Measurements from ENCODE around the gene MKLN1.
"Not testable (repeated sequence)": the region's sequence is repeated elsewhere in the genome, so short reads cannot be mapped to it uniquely, and the experiment has no call there.

Gene MKLN1

DNA sequence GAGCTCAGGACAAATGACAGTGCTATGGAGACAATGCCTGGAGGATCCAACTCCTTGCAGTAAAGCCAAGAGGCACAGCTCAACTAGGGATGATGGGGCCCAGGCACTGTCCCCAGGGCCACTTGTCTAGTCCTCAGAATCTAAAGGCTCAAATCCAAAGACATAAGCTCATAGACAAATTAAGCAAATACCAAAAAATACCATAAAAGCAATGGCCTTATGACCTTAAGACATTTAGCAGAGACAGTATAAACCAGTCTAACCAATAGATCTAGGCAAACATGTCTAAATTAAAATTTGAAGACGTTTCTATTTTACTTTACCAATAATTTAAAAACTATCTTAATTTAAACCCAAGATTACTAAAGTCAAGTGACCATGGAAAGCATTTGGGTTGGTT, 14.8 kb upstream of the MKLN1 start:
- DNase-seq (ENCODE audit: low read depth) = no peak

DNA sequence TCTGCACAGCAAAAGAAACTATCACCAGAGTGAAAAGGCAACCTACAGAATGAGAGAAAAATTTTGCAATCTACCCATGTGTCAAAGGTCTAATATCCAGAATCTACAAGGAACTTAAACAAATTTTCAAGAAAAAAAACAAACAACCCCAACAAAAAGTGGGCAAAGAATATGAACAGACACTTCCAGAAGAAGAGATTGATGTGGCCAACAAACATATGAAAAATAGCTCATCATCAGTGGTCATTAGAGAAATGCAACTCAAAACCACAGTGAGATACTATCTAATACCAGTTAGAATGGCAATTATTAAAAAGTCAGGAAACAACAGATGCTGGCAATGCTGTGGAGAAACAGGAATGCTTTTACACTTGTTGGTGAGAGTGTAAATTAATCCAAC, 7.1 kb upstream of the MKLN1 start:
- no peak for DNase-seq (ENCODE audit: low read depth)

DNA sequence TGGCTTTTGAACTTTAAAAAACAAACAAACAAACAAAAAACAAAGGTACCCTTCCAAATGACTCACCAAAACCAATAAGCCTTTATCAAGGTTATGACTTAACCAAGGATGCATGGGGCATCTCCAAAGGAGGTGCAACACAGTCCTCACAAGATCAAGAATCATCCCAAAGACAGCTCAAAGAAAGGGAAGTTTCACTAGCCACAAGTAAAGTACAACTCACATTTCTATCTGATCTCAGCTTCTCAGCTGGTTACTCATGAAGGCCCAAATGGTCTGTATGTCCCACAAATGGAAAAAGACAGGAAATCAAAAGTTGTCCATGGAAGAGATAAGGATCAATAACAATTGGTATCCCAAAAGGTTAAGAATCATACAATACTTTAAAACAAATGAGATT, 6.0 kb upstream of the MKLN1 start:
- no peak for DNase-seq (ENCODE audit: low read depth)

DNA sequence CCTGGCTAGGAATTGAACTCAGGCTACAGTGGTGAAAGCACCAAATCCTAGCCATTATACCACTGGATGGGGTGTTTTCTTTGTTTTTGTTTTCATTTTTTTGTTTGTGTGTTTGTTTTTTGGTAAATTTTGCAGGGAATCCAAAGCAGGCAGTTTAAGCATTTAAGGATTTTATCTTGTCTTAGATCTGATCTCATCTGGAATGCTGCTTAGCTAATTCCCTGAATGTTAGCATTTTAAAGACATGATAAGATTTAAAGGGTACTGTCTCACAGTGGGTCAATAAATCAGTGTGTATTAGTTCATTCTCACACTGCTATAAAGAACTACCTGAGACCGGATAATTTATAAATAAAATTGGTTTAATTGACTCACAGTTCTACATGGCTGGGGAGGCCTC, 5.6 kb upstream of the MKLN1 start:
- no peak for DNase-seq (ENCODE audit: low read depth)

DNA sequence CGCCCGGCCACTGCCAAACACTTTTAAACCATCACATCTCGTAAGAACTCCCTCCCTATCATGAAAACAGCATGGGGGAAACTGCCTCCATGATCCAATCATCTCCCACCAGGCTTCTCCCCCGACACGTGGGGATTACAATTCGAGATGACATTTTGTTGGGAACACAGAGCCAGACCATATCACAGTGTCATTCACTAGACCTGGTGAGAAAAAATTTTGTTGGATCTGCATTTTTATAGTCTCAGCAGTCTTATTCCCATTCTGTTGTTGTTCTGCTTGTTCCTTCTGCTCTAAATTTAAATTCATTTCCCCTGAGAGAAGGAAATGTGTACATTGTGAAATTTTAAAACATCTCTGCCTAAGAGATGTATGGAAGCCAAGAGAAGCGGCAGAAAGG, 4.8 kb upstream of the MKLN1 start:
- no peak for DNase-seq (ENCODE audit: low read depth)

DNA sequence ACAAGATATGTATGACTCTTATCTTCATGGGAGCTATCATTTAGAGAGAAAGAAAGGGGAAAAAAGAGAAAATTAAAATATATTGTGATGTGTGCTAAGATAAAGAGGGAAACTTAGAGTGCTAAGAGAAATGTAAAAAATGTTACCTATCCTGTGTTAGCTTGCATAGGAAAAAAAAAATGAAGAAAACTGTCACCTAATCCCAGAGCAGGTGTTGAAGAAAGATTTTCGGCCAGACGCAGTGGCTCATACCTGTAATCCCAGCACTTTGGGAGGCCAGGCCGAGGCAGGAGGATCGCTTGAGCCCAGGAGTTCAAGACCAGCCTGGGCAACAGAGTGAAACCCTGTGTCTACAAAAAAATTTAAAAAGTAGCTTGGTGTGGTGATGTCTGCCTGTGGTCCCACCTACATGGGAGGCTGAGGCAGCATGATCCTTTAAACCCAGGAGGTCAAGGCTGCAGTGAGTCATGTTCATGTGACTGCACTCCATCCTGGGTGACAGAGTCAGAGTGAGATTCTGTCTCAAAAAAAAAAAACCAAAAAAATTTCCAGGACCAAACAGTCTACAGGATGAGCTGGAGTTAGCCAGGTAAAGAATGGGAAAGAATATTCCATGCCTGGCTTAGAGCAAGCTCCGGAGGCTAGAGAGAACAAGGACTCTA, 2.4 kb upstream of the MKLN1 start:
- peak; percentile 11 for DNase-seq (ENCODE audit: low read depth)

DNA sequence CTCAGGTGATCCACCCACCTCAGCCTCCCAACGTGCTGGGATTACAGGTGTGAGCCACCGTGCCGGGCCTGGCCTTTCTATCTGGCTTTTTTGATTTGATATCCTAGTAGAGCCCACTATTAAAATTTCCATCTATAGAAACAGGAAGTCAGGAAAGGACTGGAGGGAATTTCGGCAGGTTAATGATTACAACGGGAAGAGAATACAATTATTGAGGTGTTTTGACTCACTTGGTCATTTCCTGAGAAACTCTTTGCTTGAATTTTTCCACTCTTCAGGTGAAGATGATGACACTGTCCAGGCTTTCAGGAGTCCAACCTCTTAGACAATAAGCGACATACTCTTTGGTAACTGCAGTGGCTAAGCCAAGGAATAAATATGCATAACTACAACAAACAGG, 1.1 kb upstream of the MKLN1 start:
- DNase-seq (ENCODE audit: low read depth) = no peak

DNA sequence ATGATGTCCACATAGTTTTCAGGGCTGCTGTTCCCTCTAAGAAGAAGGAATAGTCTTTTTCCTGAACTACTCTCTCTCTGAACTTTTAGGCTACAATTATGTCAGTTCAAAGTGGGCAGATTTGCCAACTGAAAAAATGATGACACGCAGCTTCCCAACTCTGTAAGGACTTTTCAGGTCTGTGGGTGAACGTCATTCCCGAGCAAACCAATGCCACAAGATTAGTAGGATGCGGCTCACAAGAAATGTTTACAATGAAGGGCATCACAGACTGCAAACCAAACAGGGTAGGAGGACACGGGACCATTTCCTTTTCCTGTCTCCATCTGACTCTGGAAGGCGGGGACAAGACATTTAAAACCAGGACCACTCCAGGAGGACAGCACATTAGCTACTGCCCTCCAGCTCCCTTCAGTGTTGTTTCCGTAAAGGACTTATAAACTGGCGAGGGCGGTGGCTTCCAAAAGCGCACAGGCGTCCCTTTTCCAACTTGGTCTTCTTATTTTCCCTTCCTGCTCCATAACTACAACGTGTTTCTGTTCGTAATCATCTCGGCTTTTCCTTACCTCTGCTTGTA, 539 bp upstream of the MKLN1 start:
- no peak for DNase-seq (ENCODE audit: low read depth)

DNA sequence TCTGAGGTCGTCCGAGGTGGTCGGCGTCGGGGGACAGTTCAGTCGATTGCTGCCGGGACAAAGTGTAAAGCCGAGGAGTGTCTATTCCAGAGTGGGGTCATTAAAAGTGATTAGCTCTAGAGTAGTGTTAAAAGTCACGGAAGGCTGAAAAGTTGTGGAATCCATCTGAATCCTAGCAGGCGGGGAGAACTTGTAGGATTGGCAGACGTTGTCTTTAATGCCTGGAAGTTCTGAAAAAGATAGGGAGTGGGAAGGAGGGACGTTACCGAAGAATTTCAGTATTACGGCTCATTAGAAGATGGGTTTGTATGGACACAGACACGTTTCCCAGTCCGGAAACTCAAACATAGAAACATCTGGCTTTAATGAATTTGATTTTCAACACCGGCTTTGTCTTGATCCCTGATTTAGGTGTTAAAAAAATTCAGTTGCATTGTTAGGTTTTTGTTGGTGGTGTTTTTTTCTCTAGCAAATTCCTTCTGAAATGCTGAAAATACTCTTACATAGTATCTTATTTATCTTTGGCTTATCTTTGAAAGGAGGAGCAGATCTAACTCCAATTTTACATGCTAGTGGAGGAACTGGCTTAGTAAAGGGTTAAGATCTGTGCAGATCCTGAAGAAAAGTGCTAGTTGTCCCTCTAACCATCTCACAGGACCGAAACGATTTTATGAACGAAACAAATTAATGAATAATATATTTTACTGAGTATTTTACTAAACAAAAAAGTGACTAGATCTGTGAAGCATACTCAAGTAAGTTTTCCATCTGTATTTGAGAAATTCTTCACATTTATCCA, 900 bp downstream of the MKLN1 start:
- no peak for DNase-seq (ENCODE audit: low read depth)

DNA sequence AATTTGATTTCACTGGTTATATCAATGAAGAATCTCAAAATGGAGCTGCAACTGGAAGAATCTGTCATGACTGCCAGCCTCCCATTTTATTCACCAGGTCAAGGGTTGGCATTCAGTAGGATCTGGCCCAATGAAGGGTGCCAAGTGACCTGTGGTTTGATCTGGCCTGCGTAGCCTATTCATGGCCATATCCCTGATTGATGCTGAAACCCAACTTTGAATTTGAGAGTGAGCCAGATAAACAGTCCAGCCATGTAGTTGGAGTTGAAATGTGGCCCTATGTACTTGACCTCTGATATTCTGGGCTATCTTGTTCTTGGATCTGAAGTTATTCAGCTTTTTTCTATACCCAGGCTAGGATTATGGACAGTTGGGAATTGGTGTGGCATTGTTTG, 1.5 kb downstream of the MKLN1 start:
- no peak for DNase-seq (ENCODE audit: low read depth)

DNA sequence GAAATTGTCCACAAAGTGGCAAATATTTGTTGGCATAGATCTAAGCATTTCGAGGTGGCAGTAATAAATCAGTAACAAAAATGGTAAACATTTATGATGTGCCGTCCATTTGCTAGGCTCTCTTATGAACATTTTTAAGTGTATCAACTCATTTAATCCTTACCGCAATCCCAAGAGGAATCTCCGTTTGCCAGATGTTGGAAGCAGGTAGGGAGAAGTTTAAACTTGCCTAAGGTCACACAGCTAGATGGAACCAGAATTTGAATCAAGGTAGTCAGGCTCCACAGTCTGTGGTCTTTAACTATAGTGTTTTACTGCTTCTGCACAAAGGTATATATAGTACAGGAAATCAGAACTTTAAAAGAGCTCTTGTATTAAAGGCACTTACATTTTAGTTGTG, 2.6 kb downstream of the MKLN1 start:
- no peak for DNase-seq (ENCODE audit: low read depth)

DNA sequence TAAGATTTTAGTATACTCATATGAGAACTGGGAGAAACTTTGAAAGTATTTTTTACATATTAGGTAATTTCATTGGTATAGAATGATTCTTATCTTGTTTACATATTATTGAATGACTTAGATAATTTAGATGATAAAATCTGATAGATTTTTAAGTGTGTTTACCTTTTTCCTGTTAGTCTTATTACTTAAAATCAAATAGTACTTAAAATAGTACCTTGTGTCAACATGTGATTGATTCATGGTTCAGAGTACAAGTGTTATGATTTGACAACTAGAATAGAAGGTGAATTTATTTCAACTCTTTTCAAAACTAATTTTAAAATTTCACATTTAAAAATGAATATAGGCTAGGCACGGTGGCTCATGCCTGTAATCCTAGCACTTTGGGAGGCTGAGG, 4.1 kb downstream of the MKLN1 start:
- DNase-seq (ENCODE audit: low read depth) = no peak

DNA sequence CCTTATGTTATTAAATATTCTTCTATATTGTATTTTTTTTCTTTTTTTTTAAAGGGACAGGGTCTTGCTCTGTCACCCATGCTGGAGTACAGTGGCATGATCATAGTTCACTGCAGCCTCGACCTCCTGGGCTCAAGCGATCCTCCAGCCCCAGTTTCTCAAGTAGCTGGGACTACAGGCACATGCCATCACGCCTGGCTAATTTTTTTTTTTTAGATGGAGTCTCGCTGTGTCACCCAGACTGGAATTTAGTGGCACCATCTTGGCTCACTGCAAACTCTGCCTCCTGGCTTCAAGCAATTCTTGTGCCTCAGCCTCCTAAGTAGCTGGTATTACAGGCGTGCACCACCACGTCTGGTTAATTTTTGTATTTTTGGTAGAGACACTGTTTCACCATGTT, 5.1 kb downstream of the MKLN1 start:
- not testable (repeated sequence) for DNase-seq (ENCODE audit: low read depth)

DNA sequence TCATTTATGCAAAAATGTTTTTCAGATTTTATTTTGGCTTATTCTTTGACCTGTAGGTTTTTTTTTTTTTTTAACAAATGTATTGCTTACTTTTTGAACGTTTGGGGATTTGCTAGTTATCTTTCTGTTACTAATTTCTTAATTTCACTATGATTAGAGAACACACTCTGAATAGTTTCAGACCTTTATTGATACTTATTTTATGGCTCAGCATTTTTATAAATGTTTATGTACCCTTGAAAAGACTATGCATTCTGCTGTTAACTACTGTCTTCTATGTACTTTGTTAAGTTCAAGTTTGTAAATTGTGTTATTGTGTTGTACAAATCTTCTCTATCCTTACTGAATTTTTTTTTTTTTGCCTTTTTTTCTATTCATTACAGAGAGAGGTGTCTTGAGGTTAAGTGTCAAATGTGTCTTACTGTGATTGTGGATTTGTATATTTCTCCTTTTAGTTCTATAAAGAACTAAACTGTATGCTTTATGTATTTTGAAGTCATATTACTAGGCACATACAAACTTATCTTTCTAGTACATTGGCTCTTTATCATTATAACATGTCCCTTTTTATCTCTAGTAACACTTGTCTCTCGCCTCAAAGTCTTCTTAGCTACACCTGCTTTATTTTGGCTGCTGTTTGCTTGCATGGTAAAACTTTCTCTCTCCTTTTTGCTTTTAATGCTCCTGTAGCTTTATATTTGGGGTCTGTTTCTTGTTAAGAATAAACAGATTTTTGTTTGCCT, 8.1 kb downstream of the MKLN1 start:
- DNase-seq (ENCODE audit: low read depth) = no peak

DNA sequence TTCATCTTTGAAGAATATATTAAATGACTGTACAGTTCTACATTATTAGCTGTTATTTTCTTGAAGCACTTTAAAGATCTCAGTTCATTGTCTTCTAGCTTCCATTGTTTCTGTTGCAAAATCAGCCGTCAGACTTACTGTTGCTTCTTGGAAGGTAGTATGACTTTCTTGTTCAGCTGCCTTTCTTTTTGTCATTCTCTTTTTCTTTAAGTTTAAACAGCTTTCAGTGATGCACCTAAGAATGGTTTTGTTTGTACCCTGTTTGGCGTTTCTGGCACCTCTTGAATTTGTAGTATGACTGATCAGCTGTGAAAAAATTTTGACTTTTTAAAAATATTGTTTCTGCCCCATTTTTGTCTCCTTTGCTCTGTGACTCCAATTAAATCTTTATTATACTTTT, 9.3 kb downstream of the MKLN1 start:
- DNase-seq (ENCODE audit: low read depth) = no peak

DNA sequence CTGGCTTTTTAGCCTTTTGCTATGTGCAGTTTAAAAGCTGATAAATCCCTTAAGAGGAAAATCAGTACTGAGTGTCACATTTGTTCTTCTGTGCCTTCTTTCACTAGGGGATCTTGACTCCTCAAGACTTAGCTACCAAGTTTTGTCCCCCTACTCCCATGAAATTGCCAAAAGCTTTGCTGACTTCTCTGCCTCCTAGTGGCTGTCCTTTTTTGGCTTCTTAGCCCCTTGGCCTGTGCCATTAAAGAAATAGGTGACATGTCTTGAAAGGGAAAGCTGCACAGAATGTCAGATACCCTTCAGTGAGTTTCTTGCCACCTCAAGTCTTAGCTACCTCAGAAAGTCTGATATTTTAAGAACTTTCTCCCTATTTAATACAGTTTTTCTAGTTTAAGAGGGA, 10.5 kb downstream of the MKLN1 start:
- no peak for DNase-seq (ENCODE audit: low read depth)

DNA sequence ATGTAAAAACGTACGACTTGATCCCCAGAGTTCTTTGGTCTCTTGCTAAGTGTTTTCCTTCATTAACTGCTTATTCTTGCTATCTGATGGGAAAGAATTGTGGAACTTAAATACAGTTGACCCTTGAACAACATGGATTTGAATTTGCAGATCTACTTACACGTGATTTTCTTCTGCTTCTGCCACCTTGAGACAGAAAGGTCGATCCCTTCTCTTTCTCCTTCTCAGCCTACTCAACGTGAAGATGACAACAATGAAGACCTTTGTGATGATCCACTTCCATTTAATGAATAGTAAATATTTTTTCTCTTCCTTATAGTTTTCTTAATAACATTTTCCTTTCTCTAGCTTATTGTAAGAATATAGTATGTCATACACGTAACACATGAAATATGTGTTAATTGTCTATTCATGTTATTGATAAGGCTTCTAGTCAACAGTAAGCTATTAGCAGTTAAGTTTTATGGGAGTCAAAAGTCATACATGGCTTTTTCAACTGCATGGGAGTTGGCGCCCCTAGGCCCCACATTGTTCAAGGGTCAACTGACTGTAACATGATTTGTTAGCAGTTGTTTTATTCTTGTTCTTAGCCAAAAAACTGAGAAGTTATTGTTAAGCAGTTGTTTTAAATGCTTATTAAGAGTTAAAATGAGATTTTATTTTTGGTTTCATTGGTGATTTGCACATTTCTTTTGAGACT, 11.2 kb downstream of the MKLN1 start:
- no peak for DNase-seq (ENCODE audit: low read depth)

DNA sequence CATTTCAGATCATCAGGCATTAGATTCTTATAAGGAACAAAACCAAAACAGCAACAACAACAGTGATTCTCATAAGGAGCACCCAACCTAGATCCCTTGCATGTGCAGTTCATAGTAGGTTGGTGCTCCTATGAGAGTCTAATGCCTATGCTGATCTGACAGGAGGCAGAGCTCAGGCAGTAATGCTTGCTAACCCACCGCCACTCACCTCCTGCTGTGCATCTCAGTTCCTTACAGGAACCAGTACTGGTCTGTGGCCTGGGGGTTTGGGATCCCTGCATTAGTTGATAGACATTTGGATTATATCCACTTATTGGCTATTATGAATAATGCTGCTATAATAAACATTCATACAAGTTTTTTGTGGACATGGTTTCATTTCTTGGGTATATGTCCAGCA, 14.0 kb downstream of the MKLN1 start:
- DNase-seq (ENCODE audit: low read depth) = no peak

DNA sequence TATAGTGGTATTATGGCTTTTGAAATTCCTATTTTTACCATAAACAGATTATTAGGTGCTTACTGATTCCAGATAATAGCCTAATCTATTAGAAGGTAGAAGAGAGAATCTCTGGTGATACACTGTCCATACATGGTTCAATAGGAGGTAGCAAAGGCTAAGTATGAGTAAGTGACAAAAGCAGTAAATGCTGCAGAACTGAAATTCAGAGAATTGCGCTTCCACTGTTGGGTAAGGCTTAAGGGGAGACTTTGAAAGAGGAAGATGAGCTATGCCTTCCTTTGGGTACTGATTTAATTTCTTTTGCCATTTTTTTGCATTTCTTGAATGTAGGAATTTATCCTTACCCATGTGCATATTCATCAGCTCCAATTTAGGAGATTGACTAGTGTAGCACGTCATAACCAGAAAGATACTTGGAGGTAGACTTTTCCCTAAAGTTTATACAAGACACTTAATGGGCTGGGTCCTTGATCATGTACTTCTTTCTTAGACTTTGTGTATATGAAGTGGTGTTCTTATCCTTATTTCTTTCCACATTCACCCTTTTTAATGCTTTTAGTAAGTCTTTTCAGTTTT, 15.3 kb downstream of the MKLN1 start:
- no peak for DNase-seq (ENCODE audit: low read depth)

DNA sequence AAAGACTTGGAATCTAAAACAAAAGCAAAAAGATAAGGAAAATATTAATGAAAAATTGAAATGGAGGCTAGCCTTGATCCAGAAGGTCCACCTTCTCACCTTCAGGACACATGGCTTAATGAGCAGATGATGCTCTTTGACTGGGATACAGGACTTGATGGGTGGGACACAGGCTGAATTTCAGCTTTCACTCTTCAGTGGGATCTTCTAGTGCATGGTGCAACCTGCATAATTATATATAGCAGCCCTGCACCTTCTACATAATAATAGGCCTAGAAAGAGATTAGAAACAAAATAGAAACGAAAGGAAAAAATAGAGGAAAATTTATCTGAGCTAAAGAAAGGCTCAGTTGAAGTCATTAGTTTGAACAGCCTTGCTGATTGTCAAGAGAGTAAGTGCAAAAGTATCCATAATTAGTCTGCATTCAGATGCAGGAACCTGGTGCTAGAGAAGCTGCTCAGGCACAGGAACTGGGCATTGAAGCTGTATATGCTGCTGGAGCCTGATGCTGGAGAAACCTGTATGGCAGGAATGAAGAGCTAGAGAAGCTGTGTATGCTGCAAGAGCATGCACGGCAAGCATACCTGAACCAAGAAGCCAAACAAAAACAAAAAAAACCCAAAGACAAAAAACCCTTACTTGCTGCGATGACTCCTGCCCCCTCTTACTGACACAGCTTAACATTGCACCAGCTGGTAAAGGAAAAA, 19.4 kb downstream of the MKLN1 start:
- no peak for DNase-seq (ENCODE audit: low read depth)

DNA sequence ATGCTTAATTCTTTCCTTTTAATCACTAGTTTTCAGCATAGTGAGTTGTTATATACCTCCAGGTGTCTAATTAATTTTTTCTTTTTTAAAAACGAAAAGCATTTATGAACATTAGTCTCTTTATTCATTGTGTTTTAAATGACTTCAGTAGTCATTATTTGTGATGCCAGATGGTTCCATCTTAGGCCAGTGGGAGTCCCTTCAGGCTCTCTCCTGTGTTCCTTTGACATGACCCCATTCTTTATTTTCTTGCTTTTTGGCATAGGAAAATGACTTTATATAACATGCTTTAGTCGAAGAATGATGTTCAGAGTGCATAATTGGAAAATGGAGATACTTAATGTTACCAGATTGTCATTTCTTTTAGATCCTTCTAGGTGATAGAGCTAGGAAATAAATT, 24.4 kb downstream of the MKLN1 start:
- DNase-seq (ENCODE audit: low read depth) = no peak
